ENCODE data around the gene AAR2. TPM values are rescaled to one million over a fixed set of nuclear protein-coding genes. Genes with fewer than 3 reads are reported as not detected.

AAR2 gene
- total RNA-seq, 1 experiment from 2014 or later: 26.1 TPM

GRCh38 chr20:36241678-36242077 lies 5.4 kb downstream of the AAR2 start:
- intact Hi-C loops (cut with micrococcal nuclease; ENCODE audit: unreplicated experiment) (no loop called here), in situ Hi-C loops (cut with HindIII; ENCODE audit: low pct_unique_long_range_greater_than_20kb, low sequenced_read_pairs) (no loop called here)
- DNase-seq (ENCODE audit: low read depth, low spot score) (no peak), ATAC-seq (no peak)
- H3K27ac ChIP-seq (ENCODE audit: low read length): no peak overlapping the region
- H3K27me3 ChIP-seq (ENCODE audit: control insufficient read depth, insufficient read depth, low read length): no peaks in the 10 kb centered on the region
- H3K4me1 ChIP-seq (ENCODE audit: control insufficient read depth, insufficient read depth, low read length): peaks cover 11% of the 10 kb centered on the region; the same call in 1 of the 2 replicates
- no peaks in the 10 kb centered on the region for H3K9me3 ChIP-seq (ENCODE audit: control insufficient read depth, insufficient read depth, low read depth, low read length)
- ChIA-PET POLR2A (no interaction called here), CTCF (interaction anchor here (0.6 kb wide), 1 partner anchor 52 kb away, joined by 4 read pairs; no protein-coding TSS in a partner anchor)
- H3K4me3 ChIP-seq (ENCODE audit: low read depth in 2 of 2, low read length in 2 of 2): no peak overlapping the region
- no TSS peak for BruUV-seq (replicated peaks)
- H3K36me3 ChIP-seq (ENCODE audit: control insufficient read depth, insufficient read depth, low read length): peaks cover 26% of the 10 kb centered on the region
- TF ChIP-seq SIN3A (IDR thresholded peaks at IDR 0.05; ENCODE audit: borderline replicate concordance, insufficient read depth, low read depth, low read length) (no peak), TCF7L2 (IDR thresholded peaks at IDR 0.05; ENCODE audit: low read depth, low read length) (no peak), CTCF (IDR thresholded peaks at IDR 0.05) (no peak), POLR2AphosphoS5 (IDR thresholded peaks at IDR 0.05; ENCODE audit: low read depth, low read length) (no peak), REST (IDR thresholded peaks at IDR 0.05; ENCODE audit: insufficient read depth in 1 of 2, low read depth in 2 of 2, low read length in 1 of 2) (no peak)

- H3K9me3 ChIP-seq (ENCODE audit: control insufficient read depth, insufficient read depth, low read depth, low read length): no peaks in the 10 kb centered on the region
- no peak overlapping the region for H3K4me3 ChIP-seq (ENCODE audit: low read depth in 2 of 2, low read length in 2 of 2)
- in situ Hi-C loops (cut with HindIII; ENCODE audit: low pct_unique_long_range_greater_than_20kb, low sequenced_read_pairs): no loop called here
- DNase-seq (ENCODE audit: low read depth, low spot score): no peak
- intact Hi-C loops (cut with micrococcal nuclease; ENCODE audit: unreplicated experiment): no loop called here
- no TSS peak for BruUV-seq (replicated peaks)
- TF ChIP-seq POLR2AphosphoS5 (IDR thresholded peaks at IDR 0.05; ENCODE audit: low read depth, low read length) (no peak), CTCF (IDR thresholded peaks at IDR 0.05) (no peak), REST (IDR thresholded peaks at IDR 0.05; ENCODE audit: insufficient read depth in 1 of 2, low read depth in 2 of 2, low read length in 1 of 2) (no peak), SIN3A (IDR thresholded peaks at IDR 0.05; ENCODE audit: borderline replicate concordance, insufficient read depth, low read depth, low read length) (no peak), TCF7L2 (IDR thresholded peaks at IDR 0.05; ENCODE audit: low read depth, low read length) (no peak)
- no peaks in the 10 kb centered on the region for H3K27me3 ChIP-seq (ENCODE audit: control insufficient read depth, insufficient read depth, low read length)
- ChIA-PET CTCF (no interaction called here), POLR2A (interaction anchor here (0.8 kb wide), 1 partner anchor 25 kb away, joined by 3 read pairs; no protein-coding TSS in a partner anchor)
- no peak for ATAC-seq
- H3K36me3 ChIP-seq (ENCODE audit: control insufficient read depth, insufficient read depth, low read length): peaks cover 26% of the 10 kb centered on the region
- H3K27ac ChIP-seq (ENCODE audit: low read length): no peak overlapping the region
- 0 out of 2 replicates have a peak, but pooled peaks cover 4% of the 10 kb centered on the region for H3K4me1 ChIP-seq (ENCODE audit: control insufficient read depth, insufficient read depth, low read length)
Observed at GRCh38 chr20:36243726-36244125, 7.4 kb downstream of the AAR2 start.

Data from Panc1 (cell line).